GM12873 (cell line): ENCODE measurements around the gene ZMYND19.

Experiments used
- CTCF ChIP-seq: IDR thresholded peaks from 2 replicates; pipeline ENCODE4 v1.5.1; 2012; ENCODE audit warnings: low read depth, mild to moderate bottlenecking, moderate library complexity, low read length, control low read depth; ENCODE audit not compliant: insufficient read depth; ENCODE audit errors: missing control alignments

Gene ZMYND19

DNA sequence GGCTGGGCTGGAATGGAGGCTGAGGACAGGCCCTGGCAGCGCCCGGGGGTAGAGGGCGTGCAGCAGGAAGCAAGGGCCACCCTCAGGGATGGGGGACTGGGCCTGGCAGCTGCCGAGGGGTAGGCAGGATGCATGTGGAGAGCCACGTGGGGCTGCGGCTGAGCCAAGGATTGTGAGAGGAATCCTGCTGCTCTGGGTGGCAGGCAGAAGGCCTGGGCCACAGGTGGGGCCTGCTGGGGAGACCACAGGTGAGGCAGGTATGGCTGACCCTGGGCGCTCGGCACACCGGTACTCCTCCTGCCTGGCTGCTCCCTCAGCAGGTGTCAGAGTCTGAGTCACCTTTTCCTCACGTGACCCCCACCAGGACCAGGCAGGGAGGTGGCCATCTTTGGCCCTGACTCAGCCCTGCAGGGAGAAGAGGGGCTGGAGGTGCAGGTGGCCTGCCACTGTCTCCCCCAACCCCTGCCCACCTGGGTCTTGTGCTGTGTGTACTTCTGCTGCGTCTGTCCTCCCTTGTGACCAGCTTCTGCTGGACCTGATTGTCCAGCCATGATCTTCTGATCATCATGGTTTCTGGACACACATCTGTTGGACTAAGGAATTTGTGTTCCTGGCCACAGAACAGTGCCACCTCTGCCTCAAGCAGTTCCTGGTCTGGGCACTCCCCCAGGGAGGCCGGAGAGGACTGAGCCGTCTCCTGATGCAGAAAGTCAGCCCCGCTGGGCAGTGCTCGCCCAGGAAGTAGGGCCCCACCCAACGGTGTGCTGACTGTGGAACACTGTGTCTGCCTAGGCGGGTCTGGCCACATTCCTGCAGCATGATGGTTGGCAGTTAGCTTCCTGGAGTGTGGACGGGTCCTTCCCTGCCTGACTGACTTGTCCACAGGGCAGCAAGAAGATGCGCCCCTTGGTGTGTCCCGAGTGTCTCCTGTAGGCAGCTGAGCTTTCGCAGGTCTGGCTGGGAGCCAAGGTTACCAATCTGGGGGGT lies 21.6 kb upstream of the ZMYND19 start:
- TF ChIP-seq CTCF: no peak

- no peak for TF ChIP-seq CTCF
These were observed 20.6 kb upstream of the ZMYND19 start for GRCh38 chr9:137610944-137611343.

DNA sequence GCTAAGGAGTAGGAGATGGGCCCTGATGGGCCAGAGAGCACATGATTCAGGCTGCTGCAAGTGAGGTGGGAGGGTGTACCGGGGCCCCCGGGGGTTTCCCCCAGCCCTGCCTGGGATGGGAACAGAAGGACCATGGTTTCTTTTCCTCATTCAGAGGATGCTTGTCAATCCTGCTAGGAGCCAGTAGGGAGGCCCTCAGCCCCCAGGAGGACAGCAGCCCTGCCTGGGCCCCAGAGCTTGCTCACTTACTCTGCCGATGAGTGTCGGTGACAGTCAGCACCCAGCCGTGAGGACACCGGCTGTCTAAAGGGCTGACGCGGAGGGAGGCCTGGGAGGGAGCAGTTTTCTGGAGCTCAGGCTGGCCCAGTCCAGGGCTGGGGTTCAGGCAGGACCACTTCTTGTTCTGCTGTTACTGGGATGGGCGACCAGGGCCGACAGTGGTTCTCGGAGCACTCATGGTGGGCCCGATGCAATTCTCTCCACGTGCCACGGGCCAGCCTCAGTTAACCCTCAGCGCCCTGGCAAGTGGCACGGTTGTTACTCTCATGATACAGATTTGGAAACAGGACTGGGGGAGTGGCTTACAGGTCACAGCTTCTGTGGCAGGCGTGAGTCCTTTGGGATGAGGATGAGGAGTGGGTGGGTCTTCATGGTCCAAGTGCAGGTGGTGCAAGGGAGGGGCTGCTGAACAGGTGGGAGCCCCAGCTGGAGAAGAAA lies 17.0 kb upstream of the ZMYND19 start:
- no peak for TF ChIP-seq CTCF

GRCh38 chr9:137606734-137607138 lies 16.4 kb upstream of the ZMYND19 start:
- no peak for TF ChIP-seq CTCF

DNA sequence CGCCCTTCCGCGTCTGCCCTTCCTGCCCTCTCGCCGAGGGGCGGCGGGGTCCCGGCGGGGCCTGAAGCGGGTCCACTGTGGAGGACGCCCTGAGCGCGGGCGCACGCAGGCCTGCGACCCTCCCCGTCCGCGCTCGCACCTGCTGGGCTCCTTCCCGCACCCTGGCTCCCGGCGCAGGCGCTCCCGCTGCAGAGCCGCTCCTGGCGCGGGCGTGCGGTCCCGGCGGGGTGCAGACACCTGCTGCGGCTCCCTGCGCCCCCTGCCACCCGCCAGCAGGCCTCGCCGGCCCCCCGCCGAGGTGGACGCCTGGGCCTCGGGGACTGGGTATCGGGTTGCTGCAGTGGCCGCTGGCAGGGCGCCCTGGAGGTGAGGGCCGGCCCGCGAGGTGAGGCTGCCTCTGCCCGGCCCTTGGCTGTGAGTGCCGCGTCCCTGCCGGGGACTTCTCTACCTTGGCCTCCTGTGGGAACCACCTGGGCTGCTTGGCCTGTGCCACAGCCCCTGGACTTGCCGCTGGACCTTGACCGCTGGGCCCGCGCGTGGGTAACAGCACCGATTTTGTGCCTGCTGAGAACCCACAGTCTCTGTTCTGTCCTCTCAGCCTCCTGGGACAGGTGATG lies 15.8 kb upstream of the ZMYND19 start:
- TF ChIP-seq CTCF: no peak

DNA sequence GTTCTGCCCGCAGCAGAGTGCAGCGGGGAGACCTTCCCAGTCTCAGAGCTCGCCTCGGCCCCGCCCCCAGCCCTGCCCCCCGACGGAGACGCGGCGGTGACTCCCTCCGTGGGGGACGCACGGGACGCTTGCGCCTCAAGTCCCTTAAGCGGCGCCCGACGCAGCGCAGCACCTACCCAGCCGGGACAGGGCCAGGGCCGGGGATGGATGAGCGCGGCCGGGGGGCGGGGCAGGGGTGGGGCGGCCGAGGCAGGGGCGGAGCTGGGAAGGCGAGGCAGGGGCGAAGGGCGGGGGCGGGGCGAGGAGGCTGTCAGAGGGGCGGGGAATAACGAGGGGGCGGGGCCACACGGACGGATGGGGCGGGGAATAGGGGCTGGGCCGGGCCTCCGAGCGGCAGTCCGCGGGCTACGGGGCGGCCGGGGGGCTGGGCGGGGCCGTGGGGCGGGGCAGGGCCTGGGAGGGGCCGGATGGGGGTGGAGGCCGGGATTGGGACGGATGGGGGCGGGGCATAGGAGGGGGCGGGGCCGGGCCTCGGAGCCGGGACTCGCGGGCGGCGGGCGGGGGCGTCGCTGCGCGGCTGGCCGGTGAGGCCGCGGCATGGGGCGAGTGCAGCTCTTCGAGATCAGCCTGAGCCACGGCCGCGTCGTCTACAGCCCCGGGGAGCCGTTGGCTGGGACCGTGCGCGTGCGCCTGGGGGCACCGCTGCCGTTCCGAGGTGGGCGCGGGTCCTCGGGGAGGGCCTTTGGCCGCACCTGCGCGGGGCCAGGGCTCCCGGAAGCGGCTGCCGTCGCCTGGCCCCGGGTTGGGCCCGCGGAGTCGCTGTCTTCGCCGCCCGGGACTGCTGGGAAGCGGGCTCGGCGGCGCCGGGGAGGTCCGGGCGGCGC lies 15.1 kb upstream of the ZMYND19 start, which contains the start of gene ARRDC1:
Gene ARRDC1 (plus strand): TSS at position 566 of the 884 bp plus-strand sequence. CDS start 32 bp downstream, at position 598.
- TF ChIP-seq CTCF: no peak
